ENCODE data around the gene BUB3. TPM values are rescaled to one million over a fixed set of nuclear protein-coding genes. Genes with fewer than 3 reads are reported as not detected.

Gene BUB3, protein sequence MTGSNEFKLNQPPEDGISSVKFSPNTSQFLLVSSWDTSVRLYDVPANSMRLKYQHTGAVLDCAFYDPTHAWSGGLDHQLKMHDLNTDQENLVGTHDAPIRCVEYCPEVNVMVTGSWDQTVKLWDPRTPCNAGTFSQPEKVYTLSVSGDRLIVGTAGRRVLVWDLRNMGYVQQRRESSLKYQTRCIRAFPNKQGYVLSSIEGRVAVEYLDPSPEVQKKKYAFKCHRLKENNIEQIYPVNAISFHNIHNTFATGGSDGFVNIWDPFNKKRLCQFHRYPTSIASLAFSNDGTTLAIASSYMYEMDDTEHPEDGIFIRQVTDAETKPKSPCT
- total RNA-seq, result 157 and 216 TPM in 2 replicates

DNA sequence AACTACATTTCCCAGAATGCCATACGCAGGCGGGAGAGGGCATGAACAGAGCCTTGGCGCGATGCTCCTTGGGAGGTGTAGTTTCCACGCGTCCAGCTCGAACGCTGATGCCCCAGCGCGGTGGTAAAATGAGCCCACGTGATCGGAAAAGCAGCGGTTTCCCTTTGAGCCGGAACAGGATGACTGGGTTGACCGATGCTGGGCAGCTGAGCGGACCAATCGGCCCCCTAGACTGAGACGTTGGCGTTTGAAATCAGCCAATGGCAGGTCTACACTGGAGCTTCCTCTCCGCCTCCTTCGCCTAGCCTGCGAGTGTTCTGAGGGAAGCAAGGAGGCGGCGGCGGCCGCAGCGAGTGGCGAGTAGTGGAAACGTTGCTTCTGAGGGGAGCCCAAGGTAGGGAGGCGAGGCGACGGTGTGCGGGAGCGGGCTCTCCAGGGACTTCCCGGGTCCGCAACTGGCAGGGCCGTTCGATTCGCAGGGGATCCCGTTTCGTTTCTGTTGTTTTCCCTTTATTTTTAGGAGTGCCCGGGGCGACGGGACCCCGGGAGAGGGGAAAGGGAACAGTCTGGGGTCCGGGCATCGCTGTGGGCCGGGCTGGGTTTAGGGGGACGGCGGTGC lies at the start of gene BUB3:
TSS of gene BUB3 (plus strand) at position 311 of the 619 bp plus-strand sequence. CDS start 516 bp downstream, outside the sequence.
- DNase-seq, result peak; percentile 100

DNA sequence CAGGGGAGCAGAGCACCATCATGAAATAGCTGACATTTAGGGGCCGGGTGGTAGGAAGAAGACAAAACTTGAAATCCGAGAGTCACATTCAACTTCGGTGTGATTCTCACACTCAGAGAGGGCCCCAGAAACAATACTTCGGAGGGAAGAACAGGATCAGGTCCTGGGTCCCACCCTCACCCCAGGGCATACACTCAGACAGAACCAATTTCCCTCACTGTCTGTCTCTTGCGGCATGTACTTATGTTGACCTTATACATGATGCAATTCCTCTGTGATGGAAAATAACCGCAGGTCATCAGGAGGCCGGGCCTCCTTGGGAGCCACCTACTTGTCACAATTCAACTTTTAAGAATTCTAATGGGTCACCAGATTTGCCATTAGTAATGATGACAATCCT lies 44.7 kb upstream of the BUB3 start:
- no peak for DNase-seq

DNA sequence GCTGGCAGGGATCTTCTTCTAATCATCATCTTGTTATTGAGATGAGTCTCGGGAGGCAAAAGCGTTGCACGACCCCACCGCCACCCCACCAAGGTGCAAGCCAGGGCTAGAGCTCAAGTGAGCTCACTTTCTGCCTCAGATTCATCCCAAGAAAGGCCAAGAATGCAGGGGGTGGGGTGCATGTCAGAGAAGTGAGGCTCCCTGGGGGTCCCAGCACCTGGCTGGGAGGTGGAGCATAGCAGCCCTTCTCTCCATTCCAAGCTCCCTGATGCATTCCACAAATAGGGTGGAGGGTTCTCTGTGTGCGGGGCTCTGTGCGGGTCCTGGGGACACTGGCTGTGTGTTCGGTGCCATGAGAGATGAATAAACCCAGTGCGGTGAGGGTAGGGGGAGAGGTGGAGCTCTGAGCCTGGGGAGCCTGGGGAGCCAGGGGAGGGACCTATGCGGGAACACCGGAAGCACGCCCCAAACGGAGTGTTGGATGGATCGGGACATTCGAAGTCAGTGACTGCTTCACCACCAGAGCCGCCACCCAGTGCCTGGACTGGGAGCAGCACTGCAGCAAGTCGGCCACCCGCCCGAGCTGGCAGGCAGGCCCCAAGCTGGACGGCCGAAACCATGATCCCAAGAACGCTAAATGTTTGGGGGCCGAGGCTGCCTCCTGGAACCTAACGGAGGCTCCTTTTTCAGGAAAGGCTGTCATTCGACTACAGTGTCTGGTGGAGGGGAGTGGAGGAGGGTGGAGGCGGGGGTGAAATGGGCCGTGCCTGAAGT lies 36.4 kb upstream of the BUB3 start:
- DNase-seq, result no peak

DNA sequence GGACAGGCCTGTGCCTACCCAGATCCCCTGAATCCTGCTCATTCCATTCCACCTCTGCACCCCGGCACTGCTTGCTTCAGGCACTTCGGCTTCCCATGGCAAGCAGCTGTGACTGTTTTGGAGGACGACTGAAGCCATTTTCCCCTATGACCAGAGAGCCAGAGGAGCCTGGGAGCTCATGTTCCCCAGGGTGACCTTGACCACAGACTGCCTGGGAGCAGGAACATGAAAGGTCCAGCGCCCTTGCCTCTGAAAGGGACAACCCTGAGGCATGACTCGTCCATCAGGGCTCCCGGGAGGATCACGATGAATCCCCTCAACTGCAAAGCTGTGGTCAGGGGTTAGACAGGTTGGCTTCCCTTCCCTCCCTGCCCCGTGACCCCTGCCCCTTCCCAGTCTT lies 35.1 kb upstream of the BUB3 start:
- no peak for DNase-seq

DNA sequence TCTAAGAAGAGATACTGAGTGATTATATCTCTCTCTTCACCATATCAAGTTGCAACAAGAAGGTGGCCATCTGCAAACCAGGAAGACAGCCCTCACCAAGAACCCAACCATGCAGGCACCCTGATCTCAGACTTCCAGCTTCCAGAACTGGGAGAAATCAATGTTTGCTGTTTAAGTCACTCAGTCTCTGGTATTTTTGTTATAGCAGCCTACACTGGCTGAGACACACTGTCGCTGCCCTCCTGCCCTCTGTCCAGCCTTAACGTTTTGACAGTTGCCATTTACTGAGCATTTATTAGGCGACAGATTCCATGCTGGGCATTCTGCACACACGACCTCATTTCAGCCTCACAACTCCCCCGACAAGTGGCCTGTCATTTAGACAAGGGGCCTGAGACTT lies 28.0 kb upstream of the BUB3 start:
- no peak for DNase-seq

DNA sequence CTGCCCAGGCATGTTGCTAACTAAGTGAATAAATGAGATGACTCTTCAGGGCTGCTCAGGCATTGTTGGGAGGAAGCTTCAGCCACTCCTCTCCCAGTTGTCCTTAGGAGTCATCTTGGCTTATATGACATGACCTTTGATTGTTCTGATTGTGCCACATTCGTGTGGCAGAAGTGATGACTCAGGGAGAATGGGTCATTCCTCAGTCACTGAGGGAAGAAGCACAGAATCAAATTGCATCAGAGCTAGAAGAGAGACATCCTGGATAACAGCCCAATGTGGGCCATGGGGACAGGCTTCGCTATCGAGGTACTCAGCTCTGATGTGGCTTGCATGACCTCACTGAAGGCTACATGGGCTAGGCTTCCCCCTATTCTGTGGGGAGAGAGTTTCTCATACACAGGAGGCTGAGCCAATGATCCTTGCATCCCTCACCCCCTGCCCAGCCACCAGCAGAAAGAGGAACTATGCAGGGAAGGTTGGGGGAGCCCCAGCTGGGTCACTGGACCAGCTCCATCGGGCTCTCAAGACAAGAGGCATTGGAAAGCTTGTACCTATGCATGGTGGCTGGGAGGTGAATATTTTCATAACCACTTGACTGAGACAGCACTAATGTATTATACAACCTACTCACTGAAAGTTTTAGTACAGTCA lies 24.5 kb upstream of the BUB3 start:
- no peak for DNase-seq

DNA sequence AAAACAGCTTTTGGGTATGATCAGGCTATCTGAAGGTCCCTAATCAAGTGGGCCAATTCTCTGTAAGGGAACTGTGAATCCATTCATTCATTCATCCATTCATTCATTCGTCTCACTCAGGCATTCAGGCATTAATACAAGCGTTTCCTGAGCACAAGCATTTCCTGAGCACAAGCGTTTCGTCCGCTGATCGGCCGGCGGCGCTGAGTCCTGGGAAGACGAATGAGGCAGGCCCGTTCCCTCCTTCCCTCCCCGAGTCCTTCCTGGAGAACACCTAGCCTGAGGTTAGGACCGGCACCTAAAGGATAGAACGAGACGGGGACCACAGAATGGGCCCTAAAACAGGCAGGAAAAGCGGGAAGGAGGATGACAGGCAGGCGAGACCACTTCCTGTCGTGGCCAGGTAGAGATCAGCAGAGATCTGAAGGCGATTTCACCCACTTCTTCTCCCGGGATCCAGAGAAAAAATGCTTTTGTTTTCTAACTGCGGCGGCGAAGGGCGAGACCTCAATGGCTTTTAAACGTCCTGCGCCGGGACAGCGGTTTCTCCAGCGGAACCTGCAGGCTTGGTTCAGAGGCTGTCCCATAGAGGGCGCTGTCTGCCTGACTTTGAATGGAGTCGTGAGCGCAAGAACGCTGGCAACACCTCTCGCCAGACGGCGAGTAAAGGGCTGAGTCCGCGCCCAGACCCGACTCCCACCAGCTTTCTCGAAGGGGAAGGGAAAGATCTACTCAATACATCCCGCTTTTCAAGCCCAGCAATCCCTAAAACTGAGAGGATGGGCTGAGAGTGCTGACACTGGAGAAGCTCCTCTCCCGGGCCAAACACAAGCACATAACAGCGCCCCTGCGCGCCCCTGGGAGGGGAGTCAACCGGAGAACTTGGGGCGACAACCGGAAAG lies 21.4 kb upstream of the BUB3 start:
- DNase-seq, result peak; percentile 93

DNA sequence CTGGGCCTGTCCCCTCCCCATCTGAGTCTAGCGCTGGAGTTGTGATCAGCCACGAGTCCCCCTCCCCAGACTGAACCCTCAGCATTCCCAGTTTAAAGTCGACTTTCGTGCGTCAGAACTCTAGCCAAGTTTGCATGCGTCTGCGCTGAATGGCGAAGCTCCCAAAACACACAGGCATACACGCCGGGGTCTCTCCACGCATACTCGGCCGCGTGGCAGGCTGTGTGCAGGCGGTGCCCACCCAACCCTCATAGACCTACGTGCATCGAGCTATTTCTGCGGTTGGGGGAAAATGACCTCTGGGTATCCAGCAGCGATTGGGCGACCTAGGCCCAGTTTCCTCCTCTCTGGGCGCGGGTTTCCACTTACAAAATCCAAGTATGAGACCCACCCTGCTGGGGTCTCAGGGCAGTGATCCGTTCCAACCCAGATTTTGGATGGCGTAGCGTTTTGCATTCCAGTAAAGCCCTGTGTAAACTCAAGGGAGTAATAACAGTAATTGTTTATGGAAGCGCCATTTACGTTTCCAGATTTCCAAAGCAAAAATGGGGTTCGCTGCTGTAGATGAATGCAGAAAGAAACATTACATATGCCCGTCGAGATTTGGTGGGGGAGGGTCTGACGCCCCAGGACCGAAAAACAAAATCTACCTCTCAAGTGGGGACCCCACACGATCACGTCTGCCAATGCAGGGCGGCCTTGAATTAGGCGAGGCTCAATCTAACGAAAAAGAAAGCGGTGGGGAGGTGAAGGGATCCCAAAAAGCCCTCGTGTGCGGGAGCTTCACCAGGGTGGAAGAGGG lies 20.5 kb upstream of the BUB3 start:
- no peak for DNase-seq

DNA sequence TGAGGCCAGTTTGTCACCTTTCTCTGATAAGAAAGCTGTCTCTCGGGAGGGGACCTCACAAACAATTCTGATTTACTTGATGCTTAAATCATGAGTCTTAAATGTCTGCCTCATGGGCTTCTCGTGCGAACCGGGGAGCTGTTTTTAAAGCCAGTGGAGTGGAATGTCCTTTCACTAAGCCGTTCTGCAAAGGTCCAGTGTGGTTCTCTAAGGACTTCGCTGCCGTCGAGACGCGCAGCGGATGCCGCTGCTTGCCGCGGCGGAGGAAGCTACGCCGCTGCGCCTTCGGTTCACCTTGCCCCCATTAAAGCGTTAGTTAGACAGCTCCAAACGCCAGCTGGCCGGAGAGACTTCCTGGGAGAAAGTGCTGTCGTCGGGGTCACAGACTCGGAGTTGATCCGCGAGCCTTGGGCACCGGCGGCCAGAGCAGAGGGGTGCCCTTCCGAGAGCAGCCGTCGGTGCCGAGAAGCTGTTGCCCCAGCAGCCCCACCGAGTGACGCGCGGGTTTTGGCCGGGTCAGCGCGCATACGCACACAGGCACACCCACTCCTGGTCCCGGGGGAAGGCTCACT lies 19.8 kb upstream of the BUB3 start:
- no peak for DNase-seq

DNA sequence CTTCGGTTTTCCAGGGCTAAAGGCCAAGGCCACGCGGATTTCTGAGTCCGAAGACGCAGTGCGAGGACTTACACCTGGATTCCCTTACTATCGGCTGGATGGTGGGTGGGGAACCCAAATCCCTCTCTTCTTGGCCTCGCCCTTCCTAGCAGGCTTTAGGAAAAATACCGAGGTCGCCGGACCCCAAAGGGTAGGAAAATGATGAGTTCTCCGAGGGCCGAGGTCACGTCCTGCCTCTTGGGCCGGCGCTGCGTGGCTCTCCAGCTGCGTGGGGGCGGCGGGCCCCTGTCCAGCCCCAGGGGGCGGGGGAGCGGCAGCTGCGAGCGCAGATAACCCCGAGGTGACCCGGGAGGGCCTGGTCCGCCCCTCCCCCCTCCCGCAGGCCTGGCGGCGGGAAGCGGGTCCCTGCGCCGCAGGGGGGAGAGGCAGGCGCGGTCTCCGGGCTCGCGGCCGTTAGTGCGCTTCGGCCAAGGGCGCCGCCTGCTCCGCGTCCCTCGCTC lies 19.2 kb upstream of the BUB3 start:
- DNase-seq, result no peak

DNA sequence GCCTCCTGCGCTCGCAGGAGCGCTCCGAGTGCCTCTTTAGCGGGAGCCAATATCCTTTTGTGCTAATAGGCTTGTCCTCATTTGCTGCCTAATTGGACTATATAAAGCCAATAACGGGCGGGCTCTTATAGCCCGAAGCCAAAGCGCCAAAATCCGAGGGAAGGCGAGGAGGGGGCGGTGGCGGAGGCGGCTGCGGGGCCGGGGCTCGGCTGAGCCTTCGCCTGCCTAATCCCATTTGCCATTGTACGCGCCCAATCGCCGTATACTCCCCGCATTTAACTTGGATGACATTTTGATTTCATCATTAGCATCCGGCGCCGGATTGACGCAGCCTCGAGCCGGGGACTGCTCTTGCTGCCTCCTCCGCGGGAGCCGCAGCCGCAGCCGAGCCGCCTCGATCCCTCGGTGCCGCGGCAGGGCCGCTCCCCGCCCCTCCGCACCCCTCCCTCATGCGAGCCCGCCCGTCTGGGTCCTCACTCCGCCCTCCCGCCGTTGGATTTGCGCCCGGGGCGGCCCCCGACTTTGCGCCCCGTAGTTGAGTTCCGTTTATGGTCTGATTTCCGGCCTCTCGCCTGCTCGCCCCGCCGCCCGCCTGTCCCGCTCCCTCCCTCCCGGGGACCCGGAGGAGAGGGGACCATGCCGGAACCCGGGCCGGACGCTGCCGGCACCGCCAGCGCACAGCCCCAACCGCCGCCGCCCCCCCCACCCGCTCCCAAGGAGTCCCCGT lies 18.6 kb upstream of the BUB3 start, which contains the start of gene HMX3:
TSS of gene HMX3 (plus strand) at position 556 of the 727 bp plus-strand sequence. CDS start at position 637, 81 bp downstream.
- no peak for DNase-seq

DNA sequence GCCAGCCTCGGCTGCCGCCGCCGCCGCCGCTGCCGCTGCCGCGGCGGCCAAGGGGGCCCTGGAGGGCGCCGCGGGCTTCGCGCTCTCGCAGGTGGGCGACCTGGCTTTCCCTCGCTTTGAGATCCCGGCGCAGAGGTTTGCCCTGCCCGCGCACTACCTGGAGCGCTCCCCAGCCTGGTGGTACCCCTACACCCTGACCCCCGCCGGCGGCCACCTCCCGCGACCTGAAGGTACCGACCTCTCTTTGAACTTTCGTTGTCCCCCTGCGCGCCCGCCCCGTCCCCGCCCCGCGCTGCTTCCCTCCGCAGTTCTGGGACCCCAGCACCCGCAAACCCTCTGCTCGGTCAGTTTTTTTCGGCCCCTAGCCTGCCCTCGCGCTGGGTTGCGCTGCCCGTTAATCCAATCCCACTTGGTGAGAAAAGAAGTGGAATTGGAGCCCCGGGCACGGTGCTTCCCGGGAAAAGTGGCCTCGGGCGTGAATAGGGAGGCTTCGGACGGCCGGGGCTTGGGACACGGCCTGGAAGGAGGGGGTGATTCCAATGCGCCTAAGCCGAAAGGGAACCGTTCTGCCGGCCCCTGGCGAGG lies 17.9 kb upstream of the BUB3 start:
- DNase-seq, result no peak

DNA sequence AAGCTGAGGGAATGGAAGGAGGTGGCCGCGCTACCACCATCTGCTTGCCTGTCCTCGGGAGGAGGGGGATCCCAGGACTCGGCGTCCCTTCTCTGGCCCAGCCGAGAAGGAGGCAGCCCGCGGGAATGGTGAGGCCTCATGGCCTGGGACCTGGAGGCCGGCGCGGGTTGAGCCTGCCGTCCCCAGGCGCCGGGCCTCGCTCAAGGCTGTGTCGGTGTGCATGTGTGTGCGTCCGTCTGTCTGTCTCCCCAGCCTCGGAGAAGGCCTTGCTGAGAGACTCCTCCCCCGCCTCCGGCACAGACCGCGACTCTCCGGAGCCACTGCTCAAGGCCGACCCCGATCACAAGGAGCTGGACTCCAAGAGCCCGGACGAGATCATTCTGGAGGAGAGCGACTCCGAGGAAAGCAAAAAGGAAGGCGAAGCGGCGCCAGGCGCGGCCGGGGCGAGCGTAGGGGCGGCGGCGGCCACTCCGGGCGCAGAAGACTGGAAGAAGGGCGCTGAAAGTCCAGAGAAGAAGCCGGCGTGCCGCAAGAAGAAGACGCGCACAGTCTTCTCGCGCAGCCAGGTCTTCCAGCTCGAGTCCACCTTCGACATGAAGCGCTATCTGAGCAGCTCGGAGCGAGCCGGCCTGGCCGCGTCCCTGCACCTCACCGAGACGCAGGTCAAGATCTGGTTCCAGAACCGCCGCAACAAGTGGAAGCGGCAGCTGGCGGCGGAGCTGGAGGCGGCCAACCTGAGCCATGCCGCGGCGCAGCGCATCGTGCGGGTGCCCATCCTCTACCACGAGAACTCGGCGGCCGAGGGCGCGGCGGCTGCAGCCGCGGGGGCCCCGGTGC lies 17.2 kb upstream of the BUB3 start:
- peak; percentile 34 for DNase-seq

DNA sequence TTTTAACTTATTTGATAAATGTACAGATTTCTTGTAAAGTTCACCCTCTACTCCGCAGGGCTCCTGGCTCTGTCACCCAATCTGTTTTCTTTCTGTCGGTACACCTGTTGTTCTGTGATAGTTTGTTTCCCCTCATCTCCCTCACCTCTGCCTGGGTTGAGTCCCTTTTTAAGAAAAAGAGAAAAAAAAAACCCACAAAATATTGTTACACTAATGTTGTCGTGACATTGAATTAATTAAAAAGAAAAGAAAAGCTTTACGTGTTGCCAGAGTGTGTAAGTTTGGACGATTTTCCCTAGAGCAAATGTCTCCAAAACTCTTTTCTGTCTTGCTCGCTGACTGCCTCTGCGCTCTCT lies 15.1 kb upstream of the BUB3 start:
- DNase-seq, result no peak

DNA sequence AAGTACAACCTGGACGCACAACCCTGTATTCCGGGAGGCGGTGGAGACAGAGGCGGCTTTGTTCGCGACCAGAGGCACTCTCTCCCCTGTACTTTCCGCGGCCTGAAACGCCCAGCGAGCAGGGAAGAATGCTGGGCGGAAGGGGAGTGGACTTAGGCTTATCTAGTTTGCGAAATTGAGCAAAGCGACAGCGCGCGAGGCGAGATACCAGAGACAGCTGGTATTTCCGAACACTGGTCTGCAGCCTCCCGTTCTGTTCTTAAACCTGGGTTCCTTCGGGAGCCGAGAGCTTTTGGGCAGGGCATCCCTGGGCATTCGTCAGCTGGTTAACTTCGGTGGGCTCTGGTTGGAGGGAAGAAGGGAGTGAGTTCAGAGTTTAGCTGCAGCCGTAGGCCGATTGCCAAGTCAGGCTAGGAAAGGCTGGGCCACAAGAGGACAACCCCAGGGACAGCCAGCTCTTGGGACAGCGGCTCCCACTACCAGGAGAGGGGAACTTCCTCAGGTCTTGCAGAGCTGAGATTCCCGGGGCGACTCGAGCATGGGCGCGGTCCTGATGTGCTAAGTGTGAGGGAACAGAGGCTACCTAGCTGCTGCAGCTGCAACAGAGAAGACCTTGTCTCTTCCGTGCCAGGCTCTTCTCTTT lies 14.6 kb upstream of the BUB3 start:
- DNase-seq, result no peak

DNA sequence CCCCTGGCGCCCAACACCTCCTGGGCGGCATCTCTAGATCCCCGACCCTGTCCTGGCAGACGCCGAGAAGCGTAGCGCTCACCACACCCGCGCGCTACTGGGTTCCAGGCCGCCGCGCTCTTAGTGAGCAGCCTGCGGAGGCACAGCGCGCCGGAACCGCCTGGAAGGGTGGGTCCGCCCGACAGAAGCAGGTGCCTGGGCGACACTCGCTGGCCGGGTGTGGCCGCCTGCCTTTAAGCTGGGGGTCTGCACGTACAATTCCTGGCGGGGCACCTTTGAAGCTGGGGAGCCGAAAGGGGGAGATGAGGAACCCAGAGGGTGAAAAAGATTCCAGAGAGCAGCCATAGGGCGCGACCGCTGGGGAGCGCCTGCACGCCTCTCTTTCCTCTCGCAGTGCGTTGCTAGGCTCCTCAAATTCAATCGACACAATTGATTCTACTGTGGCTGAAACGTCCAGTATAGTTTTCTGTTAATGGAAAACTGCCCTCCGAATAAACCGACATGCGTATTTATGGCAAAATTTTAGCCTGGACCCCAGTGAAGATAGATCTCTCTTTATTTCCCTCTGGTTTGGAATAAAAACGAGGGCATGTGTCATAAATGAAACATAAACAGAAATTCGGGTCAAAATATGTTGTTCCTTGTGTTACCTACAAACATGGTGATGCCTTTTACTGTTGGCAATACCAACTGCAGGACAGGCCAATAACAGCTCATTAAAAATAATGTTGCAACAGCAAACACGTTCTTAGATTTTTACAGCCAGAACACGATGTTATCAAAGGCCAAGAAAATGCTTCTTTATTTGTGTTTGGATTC lies 13.8 kb upstream of the BUB3 start:
- no peak for DNase-seq

DNA sequence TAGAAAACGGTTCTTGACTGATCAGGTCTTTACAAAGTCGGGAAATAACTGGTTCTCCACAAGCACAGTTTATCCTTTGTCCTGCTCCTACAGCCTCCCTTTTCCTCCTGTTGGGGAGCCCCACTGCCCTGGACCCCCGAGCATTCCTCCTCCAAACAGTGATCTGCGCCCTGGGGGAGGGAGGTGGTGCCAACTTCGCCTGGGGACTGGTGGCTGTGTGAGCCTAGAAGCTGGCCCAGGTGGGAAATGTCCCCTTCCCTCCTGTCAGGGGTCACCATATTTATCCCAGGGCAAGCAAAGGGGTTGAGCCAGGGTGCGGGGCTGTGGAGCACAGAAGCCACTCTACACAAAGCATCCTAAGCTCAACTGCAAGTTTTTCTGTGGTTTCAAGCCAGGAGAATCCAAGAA lies 13.2 kb upstream of the BUB3 start:
- DNase-seq, result no peak

Measured in dermis blood vessel endothelial cell (primary cell).